Ishikawa (cell line): ENCODE data around the gene NPTXR.
A peak's percentile ranks its signal among the peaks of the same experiment; 100 is the strongest.

Experiments used
- CEBPB ChIP-seq: IDR thresholded peaks from 2 replicates; pipeline ENCODE4 v1.6.1; 2012
- CREB1 ChIP-seq: IDR thresholded peaks from 2 replicates; pipeline ENCODE4 v1.6.1; 2012; ENCODE audit warnings: low read depth
- EGR1 ChIP-seq: IDR thresholded peaks from 2 replicates; pipeline ENCODE4 v1.6.1; 2012
- EP300 ChIP-seq: IDR thresholded peaks from 2 replicates; pipeline ENCODE4 v1.6.1; 2012; ENCODE audit warnings: borderline replicate concordance
- FOXM1 ChIP-seq: IDR thresholded peaks from 2 replicates; pipeline ENCODE4 v1.6.1; 2012; ENCODE audit warnings: low read depth, borderline replicate concordance
- NFIC ChIP-seq: IDR thresholded peaks from 2 replicates; pipeline ENCODE4 v1.6.1; 2012
- RAD21 ChIP-seq: IDR thresholded peaks from 2 replicates; pipeline ENCODE4 v1.6.1; 2012; ENCODE audit warnings: low read depth
- TAF1 ChIP-seq: IDR thresholded peaks from 2 replicates; pipeline ENCODE4 v1.6.1; 2012; ENCODE audit warnings: low read depth, mild to moderate bottlenecking
- TCF12 ChIP-seq: IDR thresholded peaks from 2 replicates; pipeline ENCODE4 v1.6.1; 2012; ENCODE audit warnings: low read depth
- TEAD4 ChIP-seq: IDR thresholded peaks from 2 replicates; pipeline ENCODE4 v1.6.1; 2012
- YY1 ChIP-seq: IDR thresholded peaks from 2 replicates; pipeline ENCODE4 v1.6.1; 2012; ENCODE audit warnings: low read depth
- ZBTB7A ChIP-seq: IDR thresholded peaks from 2 replicates; pipeline ENCODE4 v1.6.1; 2012; ENCODE audit warnings: low read depth
- TF ChIP-seq, protein P1 (sequence below): IDR thresholded peaks from 2 replicates; pipeline ENCODE4 v1.6.1; 2012
- TF ChIP-seq, protein P2 (sequence below): IDR thresholded peaks from 2 replicates; pipeline ENCODE4 v1.6.1; 2012
- TF ChIP-seq, protein P3 (sequence below): IDR thresholded peaks from 2 replicates; pipeline ENCODE4 v1.6.1; 2012; ENCODE audit warnings: low read depth, mild to moderate bottlenecking

Gene NPTXR

DNA sequence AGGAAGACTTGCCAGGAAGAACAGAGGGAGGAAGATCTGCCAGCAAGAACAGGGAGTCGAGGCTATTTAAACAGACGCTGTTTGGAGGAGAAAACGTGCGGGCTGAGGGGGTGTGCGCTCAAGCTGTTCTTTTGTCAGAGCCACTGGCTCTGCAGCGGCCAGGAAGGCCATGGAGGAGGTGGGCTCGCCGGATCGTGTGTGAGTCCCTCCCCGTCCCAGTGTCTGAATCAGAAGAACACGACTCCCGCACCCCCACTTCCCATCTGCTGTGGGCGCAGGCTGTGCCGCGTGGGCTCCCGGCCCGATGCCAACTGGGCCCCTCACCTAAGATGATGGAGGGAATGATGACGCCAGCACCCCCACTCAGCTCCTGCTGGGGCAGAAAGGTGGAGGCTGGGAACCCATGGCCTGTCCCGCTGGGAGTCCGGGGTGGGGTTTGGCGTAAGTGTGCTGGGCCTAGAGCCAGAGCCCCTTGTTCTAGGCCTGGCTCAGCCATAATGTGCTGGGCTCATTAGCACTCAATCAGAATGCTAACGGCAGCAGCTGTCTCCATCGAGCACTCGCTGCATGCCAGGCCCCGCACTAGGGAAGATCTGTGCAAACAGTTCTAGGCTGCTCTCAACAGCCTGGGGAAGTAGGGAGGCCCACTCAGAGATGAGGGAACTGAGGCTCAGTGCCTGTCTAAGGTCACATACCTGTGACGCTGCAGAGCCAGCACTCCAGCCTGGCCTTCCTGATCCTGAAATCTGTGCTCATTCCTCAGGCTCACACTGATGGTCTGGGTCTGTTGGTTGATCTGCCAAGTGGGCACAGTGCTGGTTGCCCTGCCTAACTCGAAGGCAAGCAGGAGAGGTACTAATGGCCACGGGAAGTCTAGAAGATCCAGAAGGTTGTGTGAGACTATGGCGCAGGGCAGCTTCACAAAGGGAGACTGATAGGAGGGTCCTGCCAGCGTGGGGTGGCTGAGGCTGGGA lies 11.5 kb downstream of the NPTXR start:
- TF ChIP-seq EGR1 (no peak), NFIC (no peak), ZBTB7A (no peak), RAD21 (no peak), TAF1 (no peak)
- TF ChIP-seq, protein P1, sequence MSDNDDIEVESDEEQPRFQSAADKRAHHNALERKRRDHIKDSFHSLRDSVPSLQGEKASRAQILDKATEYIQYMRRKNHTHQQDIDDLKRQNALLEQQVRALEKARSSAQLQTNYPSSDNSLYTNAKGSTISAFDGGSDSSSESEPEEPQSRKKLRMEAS = no peak

DNA sequence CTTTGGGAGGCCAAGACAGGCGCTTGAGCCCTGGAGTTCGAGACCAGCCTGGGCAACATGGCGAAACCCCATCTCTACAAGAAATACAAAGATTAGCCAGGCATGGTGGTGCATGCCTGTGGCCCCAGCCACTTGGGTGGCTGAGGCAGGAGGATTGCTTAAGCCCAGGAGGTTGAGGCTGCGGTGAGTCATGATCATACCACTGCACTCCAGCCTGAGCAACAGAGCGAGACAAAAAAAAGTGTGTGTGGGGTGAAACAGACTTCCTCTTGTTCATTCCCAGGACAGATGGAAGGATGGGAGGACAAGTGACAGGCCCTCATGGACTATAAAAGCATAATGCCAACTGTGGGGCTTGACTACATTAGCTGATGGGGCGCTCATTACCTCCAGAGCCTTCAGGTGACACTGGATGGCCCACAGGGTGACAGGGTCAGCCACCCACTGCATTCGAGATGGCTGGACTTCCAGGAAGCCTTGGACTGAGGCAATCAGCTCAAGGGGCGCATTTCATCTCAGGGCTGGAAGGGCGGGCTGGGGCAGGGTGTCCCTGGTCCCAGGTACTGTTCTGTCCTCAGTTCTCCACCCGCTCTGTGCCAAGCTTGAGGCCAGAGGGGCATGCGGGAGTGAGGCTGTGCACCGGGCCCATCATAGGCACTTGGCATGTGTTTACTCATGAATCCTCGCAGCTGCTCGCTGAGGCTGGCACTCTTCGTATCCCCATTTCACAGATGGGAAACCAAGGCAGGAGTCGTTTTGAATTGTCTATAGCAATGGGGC lies 12.5 kb downstream of the NPTXR start:
- TF ChIP-seq, protein P2, sequence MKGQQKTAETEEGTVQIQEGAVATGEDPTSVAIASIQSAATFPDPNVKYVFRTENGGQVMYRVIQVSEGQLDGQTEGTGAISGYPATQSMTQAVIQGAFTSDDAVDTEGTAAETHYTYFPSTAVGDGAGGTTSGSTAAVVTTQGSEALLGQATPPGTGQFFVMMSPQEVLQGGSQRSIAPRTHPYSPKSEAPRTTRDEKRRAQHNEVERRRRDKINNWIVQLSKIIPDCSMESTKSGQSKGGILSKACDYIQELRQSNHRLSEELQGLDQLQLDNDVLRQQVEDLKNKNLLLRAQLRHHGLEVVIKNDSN = no peak
- peak; percentile 16; the same call in 1 of the 2 replicates for TF ChIP-seq CEBPB

DNA sequence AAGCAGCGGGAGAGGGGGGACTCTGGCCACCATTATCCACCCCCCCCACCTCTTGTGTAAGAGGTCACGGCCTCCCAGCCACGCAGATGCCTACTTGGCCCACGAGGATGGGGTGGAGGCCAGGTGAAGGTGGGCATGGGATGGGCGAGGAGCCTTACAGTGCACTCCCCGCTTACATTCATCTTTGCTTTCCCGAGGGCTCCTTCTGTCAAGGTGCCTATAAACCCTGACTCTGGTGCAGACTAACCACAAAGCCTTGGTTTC lies 13.1 kb downstream of the NPTXR start:
- TF ChIP-seq CREB1 (no peak), TCF12 (no peak), ZBTB7A (no peak), EP300 (no peak), CEBPB (no peak), RAD21 (no peak), EGR1 (no peak), NFIC (no peak), YY1 (no peak), FOXM1 (no peak)
- TF ChIP-seq, protein P1 = no peak
- TF ChIP-seq, protein P3, sequence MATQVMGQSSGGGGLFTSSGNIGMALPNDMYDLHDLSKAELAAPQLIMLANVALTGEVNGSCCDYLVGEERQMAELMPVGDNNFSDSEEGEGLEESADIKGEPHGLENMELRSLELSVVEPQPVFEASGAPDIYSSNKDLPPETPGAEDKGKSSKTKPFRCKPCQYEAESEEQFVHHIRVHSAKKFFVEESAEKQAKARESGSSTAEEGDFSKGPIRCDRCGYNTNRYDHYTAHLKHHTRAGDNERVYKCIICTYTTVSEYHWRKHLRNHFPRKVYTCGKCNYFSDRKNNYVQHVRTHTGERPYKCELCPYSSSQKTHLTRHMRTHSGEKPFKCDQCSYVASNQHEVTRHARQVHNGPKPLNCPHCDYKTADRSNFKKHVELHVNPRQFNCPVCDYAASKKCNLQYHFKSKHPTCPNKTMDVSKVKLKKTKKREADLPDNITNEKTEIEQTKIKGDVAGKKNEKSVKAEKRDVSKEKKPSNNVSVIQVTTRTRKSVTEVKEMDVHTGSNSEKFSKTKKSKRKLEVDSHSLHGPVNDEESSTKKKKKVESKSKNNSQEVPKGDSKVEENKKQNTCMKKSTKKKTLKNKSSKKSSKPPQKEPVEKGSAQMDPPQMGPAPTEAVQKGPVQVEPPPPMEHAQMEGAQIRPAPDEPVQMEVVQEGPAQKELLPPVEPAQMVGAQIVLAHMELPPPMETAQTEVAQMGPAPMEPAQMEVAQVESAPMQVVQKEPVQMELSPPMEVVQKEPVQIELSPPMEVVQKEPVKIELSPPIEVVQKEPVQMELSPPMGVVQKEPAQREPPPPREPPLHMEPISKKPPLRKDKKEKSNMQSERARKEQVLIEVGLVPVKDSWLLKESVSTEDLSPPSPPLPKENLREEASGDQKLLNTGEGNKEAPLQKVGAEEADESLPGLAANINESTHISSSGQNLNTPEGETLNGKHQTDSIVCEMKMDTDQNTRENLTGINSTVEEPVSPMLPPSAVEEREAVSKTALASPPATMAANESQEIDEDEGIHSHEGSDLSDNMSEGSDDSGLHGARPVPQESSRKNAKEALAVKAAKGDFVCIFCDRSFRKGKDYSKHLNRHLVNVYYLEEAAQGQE = no peak
- TF ChIP-seq, protein P2 = no peak

DNA sequence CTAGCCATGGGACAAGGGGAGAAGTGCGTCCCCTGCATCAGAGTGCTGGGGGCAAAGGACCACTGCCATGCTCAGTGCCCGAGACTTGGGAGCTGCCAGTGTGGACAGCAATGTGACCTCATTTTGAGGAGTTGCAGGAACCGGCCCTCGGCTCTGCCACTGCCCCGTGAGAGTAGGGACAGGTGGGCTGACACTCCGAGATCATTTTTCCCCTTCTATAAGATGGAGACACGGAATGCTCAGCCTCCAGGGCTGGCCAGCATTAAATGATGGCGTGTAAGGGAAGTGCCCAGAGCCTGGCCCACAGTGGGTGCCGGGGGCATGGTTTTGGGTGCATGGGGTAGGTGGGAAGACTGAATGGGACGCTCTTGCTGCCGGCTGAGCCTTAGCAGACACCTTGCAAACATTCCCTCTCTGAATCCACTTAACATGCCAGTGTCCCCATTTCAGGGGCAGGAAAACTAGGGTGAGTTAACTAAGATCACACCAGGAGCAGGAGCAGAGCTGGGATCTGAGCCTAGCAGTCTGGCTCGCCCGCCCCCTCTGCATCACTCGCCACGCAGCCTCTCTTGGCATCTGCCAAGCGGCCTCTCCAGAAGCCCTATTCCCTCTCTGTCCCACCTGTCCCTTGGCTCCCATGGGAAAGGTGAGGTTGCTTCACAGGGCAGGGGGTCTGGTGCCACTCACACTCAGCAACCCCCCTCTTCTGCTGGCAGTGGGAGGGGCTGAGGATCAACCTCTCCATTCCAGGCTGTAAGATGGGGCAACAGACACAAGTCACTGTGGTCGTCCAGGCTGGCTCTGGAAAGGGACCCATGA lies 13.6 kb downstream of the NPTXR start:
- TF ChIP-seq ZBTB7A (no peak), RAD21 (no peak), CEBPB (no peak), TAF1 (no peak), EGR1 (no peak), EP300 (no peak)
- TF ChIP-seq, protein P3 = no peak
- TF ChIP-seq, protein P1 = no peak

DNA sequence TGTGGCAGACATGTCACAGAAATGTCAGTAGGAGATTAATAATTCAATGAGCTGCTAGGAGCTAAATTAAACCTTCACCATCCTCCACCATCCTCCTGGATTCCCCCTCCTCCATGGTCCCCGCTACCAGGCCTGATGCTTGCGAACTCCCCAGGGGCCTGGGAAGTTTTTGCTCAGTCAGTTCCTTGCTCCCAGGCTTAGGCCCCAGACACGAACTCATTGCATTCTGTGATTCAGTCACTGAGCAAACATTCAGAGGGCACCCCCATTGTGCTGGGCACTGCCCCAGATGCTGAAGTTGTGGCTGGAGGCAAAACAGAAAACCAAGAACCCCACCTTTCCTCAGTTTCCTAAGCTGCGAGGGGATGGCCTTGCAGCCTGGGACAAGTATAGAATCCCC lies 14.3 kb downstream of the NPTXR start:
- TF ChIP-seq EP300 (no peak), TAF1 (no peak), TCF12 (no peak), ZBTB7A (no peak), TEAD4 (no peak)
- TF ChIP-seq, protein P2 = no peak
